ENCODE measurements around the gene ESX1. TPM values are rescaled to one million over a fixed set of nuclear protein-coding genes. Genes with fewer than 3 reads are reported as not detected.

ESX1 gene
- polyA plus RNA-seq, 4 donors = not detected

Other genes starting within 250 kb of the ESX1 start
- gene H2BW1, start 241.2 kb downstream of the ESX1 start, polyA plus RNA-seq (ENCODE audit: insufficient read length in 4 of 4) = under 1 TPM in 1 of 4 donors, not detected in 3; 0.11 TPM
- 1 to 10 TPM in 2 of 4 donors, under 1 TPM in 2; 0.58 to 1.9 (median 1.0) TPM for gene H2BW2, start 215.0 kb downstream of the ESX1 start, polyA plus RNA-seq (ENCODE audit: insufficient read length in 4 of 4)
- 10 to 100 TPM in 2 of 4 donors, 1 to 10 TPM in 2; 7.9 to 17.6 (median 13.0) TPM for gene TMSB15C, start 178.7 kb downstream of the ESX1 start, polyA plus RNA-seq (ENCODE audit: insufficient read length in 4 of 4)
- gene ZCCHC18, start 142.4 kb downstream of the ESX1 start, polyA plus RNA-seq (ENCODE audit: insufficient read length in 4 of 4) = 1 to 10 TPM; 4.1 to 6.4 (median 6.1) TPM
- gene SLC25A53, start 97.9 kb downstream of the ESX1 start, polyA plus RNA-seq (ENCODE audit: insufficient read length in 4 of 4) = 10 to 100 TPM in 2 of 4 donors, 1 to 10 TPM in 2; 6.1 to 16.3 (median 11.8) TPM
- 10 to 100 TPM; 33.9 to 48.4 (median 38.0) TPM for gene FAM199X, start 88.5 kb downstream of the ESX1 start, polyA plus RNA-seq (ENCODE audit: insufficient read length in 4 of 4)

Measured in left renal cortex interstitium (tissue), 4 donors.